ENCODE data around the gene DLX5. TPM values are rescaled to one million over a fixed set of nuclear protein-coding genes. Genes with fewer than 3 reads are reported as not detected.

The DLX5 gene
- total RNA-seq, 1 donor from 2014 or later: not detected

DNA sequence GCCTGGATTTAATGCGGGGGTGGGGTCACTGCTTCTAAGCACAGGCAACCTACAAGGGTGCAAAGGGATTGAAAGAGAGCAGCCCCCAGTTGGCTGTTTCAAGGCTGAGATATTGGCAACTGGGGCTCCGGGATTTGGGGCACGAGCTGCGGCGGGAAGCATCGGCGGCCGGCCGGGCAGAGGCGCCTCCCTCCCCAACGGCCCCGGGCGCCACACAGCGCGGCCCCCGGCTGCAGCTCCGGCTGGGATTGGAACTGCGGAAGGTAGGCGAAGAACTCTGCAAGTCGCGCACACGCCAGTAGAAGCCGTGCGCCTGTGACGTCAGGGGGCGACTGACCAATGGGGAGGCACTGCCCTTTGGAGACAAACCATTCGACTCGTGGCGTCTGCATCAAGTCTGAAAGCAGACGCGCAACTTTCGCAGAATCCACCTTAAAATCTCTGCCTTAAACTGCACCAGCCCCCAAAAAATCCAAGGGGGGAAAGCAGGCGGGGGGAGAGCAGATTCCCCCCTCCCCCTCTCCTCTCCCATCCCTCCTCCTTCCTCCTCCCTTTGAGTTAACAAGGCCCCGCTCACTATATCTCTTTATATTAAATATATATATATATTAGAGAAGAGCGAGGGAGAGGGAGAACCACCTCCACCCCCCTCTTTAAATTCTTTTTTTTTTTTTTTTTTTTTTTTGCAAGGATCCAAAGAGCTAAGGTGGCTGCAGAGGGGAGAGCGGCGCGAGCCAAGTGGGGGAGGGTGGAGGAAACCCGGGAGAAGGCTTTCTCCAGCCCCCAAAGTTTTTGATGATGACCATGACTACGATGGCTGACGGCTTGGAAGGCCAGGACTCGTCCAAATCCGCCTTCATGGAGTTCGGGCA, 19.2 kb downstream of the DLX5 start, which contains the start of gene DLX6:
Gene DLX6, plus strand, starts transcription at position 371 of the 872 bp plus-strand sequence. Its CDS starts 425 bp downstream, at position 796.
- no peak for DNase-seq

GRCh38 chr7:97004247-97005182, 20.1 kb downstream of the DLX5 start:
- DNase-seq: no peak

- no peak for DNase-seq
These were observed 21.1 kb downstream of the DLX5 start for GRCh38 chr7:97003262-97004246.

DNA sequence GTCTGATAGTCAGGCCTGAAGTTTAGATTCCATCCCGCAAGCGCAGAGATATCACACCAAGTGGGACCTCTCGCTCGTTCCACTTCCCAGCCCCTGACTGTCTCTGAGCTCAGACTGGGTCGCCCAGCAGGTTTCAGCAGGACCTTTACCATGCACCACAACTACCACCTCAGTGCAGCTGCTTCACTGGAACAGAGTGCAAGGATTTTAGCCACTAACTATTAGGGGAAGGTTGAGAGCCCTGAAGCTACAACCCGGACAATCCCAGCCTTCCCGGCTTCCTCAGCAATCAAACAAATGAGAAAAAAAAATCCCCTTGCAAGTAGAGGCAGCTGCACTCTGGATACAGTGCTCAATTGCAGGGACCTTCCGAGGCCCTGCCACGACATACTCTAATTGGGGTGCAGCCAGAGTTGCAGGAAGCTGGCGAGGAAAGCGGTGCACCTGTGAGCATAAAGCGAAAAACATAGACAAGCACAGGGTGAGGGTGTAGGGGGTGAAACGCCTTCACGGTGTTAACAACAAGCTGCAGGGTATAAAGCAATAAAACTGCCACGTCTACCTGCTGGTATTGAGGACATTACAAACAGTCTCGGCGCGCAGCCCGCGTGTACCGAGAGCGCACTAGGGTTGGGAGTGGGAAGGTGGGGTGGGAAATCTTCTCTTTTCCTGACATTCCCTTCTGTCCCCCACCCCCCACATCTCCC, 21.9 kb downstream of the DLX5 start:
- no peak for DNase-seq

GRCh38 chr7:97001656-97002554, 22.7 kb downstream of the DLX5 start:
- DNase-seq: no peak

- no peak for DNase-seq
These were observed 23.4 kb downstream of the DLX5 start for GRCh38 chr7:97001221-97001620.

DNA sequence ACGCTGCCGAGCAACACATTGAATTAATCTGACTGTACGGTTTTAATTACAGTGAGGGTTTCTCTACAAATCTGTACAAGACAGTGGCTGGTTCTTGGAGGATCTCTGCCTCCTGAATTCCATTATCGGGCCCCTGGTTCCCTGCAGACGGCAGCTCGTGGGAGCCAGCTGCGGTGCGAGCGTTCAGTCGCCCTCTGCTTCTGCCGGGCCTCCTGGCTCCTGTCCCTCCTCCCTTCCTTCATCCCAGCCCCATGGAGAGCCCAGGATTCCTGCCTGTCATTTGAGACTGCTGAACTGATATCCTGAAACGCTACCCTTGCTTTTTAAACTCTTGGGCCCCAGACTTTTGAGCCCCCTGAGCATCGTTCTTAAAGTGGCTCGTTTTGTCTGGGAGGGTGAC, 25.9 kb downstream of the DLX5 start:
- DNase-seq: no peak

DNA sequence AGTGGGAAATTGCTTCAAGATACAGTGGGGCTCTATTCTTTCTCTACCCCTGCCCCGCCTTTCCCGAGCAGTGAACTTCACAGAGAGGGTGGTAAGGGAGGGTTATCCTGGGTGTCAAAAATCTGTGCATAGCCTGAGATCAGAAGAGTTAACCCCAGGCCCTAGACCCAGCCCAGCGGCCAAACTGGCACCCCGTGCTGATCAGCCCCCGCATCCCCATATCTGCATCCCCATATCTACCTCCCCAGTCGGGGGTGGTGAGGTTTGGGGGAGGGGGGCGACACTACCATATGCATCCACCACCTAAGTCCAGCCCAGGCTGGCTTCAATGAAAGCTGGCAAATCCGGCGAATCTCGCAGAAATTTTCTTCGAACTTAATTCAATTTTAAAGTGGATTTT, 26.3 kb downstream of the DLX5 start:
- DNase-seq: no peak

DNA sequence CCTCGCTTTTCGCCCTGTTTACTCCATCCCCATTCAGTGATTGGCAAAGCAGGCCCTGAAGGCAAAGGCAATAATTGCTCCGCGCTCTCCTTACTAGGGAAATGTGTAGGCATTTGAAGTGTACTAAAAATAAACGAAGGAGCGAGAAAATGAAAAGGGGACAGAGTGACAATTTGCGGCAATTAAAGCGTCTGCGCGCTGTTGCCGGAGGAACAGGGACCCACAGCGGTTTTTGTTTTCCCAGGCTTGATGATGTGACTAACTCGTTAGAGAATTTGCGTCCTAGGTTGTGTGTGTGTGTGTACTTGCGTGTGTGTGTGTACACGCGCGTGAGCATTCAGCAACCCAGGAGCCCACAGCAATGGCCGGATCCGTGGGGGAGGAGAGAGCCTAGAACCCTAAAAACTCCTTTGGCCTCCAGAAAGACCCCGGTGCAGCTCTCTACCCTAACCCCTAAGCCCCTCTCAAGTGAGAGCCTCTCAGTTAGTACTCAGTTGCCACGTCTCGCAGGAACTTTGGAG, 27.1 kb downstream of the DLX5 start:
- DNase-seq: no peak

GRCh38 chr7:96996958-96997511, 27.6 kb downstream of the DLX5 start:
- DNase-seq: no peak

DNA sequence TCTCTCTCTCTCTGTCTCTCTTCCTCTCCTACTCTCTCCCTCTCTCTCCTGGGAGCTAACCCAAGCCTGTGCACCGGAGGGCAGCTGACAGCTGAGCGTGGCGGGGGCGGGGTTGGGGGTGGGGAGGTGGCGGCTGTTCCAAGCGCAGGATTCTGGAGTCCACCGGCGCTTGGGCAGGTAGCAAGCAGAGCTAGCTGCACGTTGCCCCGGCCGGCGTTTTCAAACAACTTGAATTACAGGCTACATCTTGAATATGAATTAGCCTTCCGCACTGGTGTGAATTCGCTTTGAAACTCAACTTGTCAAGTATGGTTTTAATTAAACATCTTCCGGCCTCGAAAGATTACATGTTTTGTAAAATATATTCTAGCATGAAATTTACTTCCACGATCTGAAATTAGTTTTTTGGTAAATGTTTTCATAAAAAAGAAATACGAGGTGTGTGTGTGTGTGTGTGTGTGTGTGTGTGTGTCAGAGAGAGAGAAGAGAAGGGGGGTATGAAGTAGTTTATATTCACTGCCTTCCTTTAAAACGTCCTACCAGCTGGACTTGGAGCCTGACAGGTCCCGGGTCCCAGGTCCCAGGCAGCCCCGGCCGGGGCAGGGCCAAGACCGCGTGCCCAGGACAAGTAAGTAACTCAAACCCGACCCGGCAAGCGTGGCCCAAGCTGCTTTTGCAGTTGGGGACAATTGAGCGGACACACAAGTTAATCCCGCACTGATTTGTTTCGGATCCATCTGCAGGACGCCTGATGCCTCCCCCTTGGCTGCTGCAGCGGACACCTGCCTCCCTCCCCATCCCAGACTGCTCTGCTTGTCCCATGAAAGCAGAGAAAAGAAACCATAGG, 28.3 kb downstream of the DLX5 start:
- DNase-seq: no peak

DNA sequence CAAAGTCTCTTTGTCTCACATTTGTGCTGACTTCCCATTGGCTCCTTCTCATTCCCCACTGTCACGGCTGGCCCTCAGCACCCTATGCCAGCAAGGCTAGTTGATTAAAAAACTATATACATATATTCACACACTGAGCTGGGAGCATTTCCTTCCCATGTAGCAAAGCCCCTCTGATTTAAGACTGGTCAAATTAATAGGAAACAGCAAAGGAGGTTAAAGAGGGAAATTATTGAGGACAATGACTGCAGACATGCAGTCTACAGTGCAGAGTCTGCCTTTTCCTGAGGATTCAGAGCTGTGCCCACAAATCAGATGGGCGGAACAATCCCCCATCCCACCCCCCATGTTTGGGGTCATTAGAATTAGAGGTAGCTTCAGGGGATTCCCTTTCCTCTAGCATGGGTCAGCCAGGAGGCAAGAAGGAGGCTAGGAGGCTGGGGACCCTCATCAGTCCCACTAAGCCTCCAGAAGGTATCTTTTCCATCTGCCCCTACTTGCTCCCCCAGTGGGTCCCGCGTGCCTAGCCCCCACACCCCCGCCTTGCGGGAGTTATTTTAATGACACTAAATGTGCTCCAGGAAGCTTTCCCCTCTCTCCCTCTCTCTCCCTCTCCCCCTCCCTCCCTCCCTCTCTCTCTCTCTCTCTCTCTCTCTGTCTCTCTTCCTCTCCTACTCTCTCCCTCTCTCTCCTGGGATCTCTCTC, 29.1 kb downstream of the DLX5 start:
- no peak for DNase-seq

- DNase-seq: no peak
These were observed 30.7 kb downstream of the DLX5 start for GRCh38 chr7:96993980-96994379.

- DNase-seq: no peak
These were observed 31.4 kb downstream of the DLX5 start for GRCh38 chr7:96993094-96993865.

DNA sequence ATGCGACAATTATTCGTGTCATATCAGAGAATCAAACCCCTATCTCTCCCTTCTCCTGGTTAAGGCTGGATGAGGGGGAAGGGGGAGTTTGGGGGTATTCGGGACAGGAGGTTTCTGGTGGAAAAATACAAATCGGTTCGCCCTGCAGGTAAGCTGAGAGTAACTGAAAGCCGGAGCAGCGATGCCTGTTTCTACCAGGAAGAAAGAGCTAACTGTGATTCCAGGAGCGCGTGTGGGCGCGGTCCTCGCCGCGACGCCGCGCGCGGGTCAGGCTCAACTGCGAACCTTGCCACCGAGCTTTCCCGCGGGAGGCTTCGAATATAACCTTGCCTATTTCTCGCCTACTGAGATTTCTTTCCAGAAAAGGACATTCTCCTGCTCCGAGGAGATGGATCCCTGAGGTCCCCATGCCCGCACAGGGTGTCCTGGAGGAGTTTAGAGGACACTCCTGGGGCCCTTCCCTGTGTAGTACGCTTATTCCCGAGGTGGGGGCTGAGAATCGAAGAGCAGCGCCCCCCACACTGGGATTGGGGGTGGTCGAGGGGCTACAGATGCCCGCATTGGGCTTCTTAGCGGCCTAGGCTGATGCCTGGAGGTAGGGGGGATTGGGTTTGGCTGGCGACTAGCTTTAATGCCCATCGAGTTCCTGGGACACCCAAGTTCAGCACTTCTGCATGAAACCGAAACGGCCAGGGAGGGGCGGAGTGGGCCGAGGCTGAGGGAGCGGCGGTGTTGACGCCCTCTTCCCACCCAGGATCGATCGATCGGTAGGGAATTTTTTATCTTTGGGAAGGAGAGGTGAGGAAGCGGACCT, 32.2 kb downstream of the DLX5 start:
- no peak for DNase-seq

GRCh38 chr7:96991546-96992191, 33.0 kb downstream of the DLX5 start:
- no peak for DNase-seq

Measured in dermis blood vessel endothelial cell (primary cell).